ENCODE measurements around the gene MRPL2.
A peak's percentile ranks its signal among the peaks of the same experiment; 100 is the strongest.

MRPL2 gene

DNA sequence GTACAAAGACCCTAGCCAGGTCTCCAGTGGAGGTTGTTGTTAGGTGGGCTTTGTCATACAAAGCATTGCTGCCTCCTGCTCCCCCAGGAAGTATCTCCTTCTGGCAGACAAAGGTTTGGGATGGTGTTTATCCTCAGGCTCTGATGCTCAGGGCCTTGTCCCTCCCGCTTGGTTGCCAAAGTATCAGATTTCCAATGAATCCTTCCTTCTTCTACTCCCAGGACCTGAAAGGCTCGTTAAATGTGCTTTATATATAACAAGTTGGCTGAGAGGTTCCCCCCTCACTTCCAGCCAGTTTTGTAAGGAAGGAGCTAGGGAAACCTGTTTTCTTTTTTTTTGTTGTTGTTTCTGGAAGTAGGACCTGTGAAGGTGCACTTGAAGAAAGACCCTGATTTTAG lies 31.3 kb upstream of the MRPL2 start (continued):
- no peak for TF ChIP-seq ELK4 (IDR thresholded peaks at IDR 0.05; ENCODE audit: borderline replicate concordance, low read depth, low read length)
- TF ChIP-seq, protein P1, sequence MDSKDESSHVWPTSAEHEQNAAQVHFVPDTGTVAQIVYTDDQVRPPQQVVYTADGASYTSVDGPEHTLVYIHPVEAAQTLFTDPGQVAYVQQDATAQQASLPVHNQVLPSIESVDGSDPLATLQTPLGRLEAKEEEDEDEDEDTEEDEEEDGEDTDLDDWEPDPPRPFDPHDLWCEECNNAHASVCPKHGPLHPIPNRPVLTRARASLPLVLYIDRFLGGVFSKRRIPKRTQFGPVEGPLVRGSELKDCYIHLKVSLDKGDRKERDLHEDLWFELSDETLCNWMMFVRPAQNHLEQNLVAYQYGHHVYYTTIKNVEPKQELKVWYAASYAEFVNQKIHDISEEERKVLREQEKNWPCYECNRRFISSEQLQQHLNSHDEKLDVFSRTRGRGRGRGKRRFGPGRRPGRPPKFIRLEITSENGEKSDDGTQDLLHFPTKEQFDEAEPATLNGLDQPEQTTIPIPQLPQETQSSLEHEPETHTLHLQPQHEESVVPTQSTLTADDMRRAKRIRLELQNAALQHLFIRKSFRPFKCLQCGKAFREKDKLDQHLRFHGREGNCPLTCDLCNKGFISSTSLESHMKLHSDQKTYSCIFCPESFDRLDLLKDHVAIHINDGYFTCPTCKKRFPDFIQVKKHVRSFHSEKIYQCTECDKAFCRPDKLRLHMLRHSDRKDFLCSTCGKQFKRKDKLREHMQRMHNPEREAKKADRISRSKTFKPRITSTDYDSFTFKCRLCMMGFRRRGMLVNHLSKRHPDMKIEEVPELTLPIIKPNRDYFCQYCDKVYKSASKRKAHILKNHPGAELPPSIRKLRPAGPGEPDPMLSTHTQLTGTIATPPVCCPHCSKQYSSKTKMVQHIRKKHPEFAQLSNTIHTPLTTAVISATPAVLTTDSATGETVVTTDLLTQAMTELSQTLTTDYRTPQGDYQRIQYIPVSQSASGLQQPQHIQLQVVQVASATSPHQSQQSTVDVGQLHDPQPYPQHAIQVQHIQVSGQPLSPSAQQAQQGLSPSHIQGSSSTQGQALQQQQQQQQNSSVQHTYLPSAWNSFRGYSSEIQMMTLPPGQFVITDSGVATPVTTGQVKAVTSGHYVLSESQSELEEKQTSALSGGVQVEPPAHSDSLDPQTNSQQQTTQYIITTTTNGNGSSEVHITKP (tag by site-specific recombination; IDR thresholded peaks at IDR 0.05), result 0 out of 2 replicates have a peak, but pooled peaks have one; percentile 11
- no peak for TF ChIP-seq ZIC2 (tag by site-specific recombination; IDR thresholded peaks at IDR 0.05)
- no peak for TF ChIP-seq ZNF174 (tag by site-specific recombination; IDR thresholded peaks at IDR 0.05)
- TF ChIP-seq GLIS1 (tag by site-specific recombination; IDR thresholded peaks at IDR 0.05), result peak; percentile 81
- no peak for TF ChIP-seq ZNF549 (tag by site-specific recombination; IDR thresholded peaks at IDR 0.05)
- TF ChIP-seq ZNF23 (tag by site-specific recombination; IDR thresholded peaks at IDR 0.05; ENCODE audit: borderline replicate concordance), result no peak
- no peak for TF ChIP-seq KLF9 (tag by site-specific recombination; IDR thresholded peaks at IDR 0.05; ENCODE audit: low read depth)
- TF ChIP-seq ZNF654 (tag by site-specific recombination; IDR thresholded peaks at IDR 0.05; ENCODE audit: low read depth), result no peak
- TF ChIP-seq ZSCAN30 (tag by site-specific recombination; IDR thresholded peaks at IDR 0.05), result peak; percentile 83; the same call in 1 of the 2 replicates
- TF ChIP-seq, protein P2, sequence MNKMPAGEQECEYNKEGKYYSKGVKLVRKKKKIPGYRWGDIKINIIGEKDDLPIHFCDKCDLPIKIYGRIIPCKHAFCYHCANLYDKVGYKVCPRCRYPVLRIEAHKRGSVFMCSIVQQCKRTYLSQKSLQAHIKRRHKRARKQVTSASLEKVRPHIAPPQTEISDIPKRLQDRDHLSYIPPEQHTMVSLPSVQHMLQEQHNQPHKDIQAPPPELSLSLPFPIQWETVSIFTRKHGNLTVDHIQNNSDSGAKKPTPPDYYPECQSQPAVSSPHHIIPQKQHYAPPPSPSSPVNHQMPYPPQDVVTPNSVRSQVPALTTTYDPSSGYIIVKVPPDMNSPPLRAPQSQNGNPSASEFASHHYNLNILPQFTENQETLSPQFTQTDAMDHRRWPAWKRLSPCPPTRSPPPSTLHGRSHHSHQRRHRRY (tag by site-specific recombination; IDR thresholded peaks at IDR 0.05), result no peak
- TF ChIP-seq ZXDB (tag by site-specific recombination; IDR thresholded peaks at IDR 0.05), result peak; percentile 57; the same call in 1 of the 2 replicates
- peak; percentile 67 for TF ChIP-seq PATZ1 (tag by site-specific recombination; IDR thresholded peaks at IDR 0.05)
- TF ChIP-seq ZNF341 (tag by site-specific recombination; IDR thresholded peaks at IDR 0.05; ENCODE audit: low read depth), result peak; percentile 41; the same call in 1 of the 2 replicates

DNA sequence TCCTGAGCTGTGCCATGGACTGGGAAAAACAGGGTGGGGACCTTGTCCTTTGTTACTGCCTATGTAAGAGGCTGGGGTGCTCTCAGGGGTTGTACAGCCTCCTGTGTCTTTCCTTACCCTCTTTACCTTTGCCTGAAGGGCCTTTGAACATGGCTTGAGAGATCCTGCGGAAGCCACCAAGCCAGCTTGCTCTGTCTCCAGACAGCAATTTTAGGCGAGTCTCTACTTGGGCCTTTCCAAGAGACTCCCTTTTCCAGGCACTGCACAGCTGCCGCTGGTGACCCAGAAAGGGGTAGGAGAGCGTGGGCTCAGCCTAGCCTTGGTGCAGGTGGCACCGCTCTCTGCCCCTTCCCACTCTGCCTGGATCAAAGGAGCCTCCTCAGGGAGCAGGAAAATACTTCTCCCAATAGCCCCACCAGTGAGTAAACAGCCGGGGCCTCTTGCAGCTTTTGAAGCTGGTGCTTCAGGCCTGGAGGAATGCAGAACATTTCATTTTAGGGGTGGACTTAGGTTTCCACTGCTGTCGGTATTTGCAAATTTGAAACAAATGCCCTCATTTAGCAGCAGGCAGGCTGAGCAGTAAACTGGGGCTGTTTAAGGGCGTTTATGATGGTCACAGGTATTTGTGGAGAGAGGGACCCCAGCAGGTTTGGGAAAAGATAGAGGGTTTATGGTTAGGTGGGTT lies 30.8 kb upstream of the MRPL2 start:
- ChIA-PET POLR2A (interaction anchor here (1.1 to 1.9 kb wide), 3 partner anchors 10 to 76 kb away, joined by 3 to 7 read pairs (median 3); partner anchors contain the start of genes KLHDC3, MEA1 and PTK7), CTCF (interaction anchor here (0.6 to 1.3 kb wide), 3 partner anchors 54 to 109 kb away, joined by 3 to 6 read pairs (median 4); no protein-coding TSS in a partner anchor)
- peak overlapping the region; percentile 75 for H3K27ac ChIP-seq (ENCODE audit: extremely low read depth, low read depth, low read length)
- no peaks in the 10 kb centered on the region for H3K36me3 ChIP-seq (ENCODE audit: control insufficient read depth in 2 of 2, insufficient read depth in 1 of 2, low read length in 2 of 2)
- H3K4me1 ChIP-seq (ENCODE audit: control insufficient read depth, insufficient read depth, low read length), result peaks cover 41% of the 10 kb centered on the region
- H3K4me3 ChIP-seq (ENCODE audit: low read depth, low read length), result no peak overlapping the region
- no peaks in the 10 kb centered on the region for H3K9me3 ChIP-seq (ENCODE audit: control insufficient read depth, insufficient read depth, low read depth, low read length)
- TF ChIP-seq HOXA7 (CRISPR knock-in tag; IDR thresholded peaks at IDR 0.05; ENCODE audit: borderline replicate concordance) (no peak), ZNF341 (tag by site-specific recombination; IDR thresholded peaks at IDR 0.05; ENCODE audit: low read depth) (peak; percentile 68), ZBTB8A (tag by site-specific recombination; IDR thresholded peaks at IDR 0.05) (peak; percentile 71), ZNF146 (tag by site-specific recombination; IDR thresholded peaks at IDR 0.05) (no peak), ZIC2 (tag by site-specific recombination; IDR thresholded peaks at IDR 0.05) (peak; percentile 9; the same call in 1 of the 2 replicates), ZFHX2 (tag by site-specific recombination; conservative IDR thresholded peaks at IDR 0.05) (peak; percentile 82), ZNF335 (tag by site-specific recombination; conservative IDR thresholded peaks at IDR 0.05) (peak; percentile 68), ZNF658 (tag by site-specific recombination; IDR thresholded peaks at IDR 0.05) (no peak), IKZF3 (tag by site-specific recombination; IDR thresholded peaks at IDR 0.05) (peak; percentile 38; the same call in 1 of the 2 replicates), ZNF560 (tag by site-specific recombination; IDR thresholded peaks at IDR 0.05; ENCODE audit: borderline replicate concordance) (no peak)
- TF ChIP-seq, protein P1 (tag by site-specific recombination; IDR thresholded peaks at IDR 0.05), result peak; percentile 66
- TF ChIP-seq, protein P3, sequence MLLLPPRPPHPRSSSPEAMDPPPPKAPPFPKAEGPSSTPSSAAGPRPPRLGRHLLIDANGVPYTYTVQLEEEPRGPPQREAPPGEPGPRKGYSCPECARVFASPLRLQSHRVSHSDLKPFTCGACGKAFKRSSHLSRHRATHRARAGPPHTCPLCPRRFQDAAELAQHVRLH (tag by site-specific recombination; IDR thresholded peaks at IDR 0.05), result no peak

Measured in HEK293 (cell line).